GM19239 (cell line): Measurements from ENCODE around the gene PACRG.

Experiments
- DNase-seq: peaks from one replicate; pipeline ENCODE4 v3.0.0; 2011; ENCODE audit warnings: low spot score; ENCODE audit not compliant: insufficient read length
- FAIRE-seq: peaks from 2 replicates; lab custom pipeline; 2011; peaks lifted over from hg19 to GRCh38; lab: Jason Lieb, UNC

The PACRG gene

DNA sequence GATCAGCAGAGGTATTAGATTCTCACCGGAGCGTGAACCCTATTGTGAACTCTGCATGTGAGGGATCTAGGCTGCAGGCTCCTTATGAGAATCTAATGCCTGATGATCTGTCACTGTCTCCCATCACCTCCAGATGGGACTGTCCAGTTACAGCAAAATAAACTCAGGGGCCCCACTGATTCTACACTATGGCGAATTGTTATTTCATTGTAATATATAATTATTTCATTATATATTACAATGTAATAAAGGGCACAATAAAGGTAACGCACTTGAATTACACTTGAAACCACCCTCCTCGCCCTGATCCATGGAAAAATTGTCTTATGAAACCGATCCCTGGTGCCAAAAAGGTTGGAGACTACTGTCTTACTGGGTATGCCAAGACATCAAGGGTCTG is 18.8 kb upstream of the PACRG start:
- DNase-seq (no peak), FAIRE-seq (no peak)

DNA sequence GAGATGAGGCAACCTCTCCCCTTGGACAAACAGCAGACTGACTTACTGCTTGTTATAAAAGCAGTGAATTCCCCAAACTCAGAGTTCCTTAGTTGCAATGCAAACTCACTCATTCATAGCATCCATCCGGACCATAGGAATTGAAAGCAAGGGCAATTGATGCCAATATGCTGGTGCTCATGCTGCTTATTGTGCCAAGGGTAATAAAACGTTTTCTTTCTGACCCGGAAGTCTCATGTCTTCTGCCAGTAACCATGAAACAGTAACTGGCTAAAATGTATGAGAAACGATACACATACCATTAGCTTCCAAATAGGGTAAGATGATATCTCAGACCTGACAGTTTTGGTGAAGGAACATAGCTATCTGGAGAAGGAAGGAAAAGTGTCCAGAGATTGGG is 18.3 kb upstream of the PACRG start:
- no peak for DNase-seq

DNA sequence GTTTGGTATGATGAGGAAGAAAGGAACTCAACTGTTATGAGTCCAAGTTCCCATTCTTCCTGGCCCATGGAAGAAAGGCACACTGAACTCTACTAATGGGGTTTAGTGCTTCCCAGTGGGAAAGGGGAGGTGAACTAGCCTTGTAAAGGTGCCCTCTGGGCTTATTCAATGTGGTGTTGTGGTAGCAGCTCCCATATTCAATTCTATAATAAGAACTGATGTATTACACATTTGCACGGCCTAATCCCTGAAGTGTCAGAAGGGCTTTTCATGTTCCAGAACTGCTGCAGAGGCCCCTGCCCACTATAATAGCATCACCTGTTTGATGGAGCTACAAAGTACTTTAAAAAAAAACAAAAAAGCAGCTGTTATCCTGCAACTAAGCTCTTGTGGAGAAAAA is 17.4 kb upstream of the PACRG start:
- FAIRE-seq (no peak), DNase-seq (no peak)

More for the DNA sequence above, 18.3 kb upstream of the PACRG start:
- FAIRE-seq = no peak

DNA sequence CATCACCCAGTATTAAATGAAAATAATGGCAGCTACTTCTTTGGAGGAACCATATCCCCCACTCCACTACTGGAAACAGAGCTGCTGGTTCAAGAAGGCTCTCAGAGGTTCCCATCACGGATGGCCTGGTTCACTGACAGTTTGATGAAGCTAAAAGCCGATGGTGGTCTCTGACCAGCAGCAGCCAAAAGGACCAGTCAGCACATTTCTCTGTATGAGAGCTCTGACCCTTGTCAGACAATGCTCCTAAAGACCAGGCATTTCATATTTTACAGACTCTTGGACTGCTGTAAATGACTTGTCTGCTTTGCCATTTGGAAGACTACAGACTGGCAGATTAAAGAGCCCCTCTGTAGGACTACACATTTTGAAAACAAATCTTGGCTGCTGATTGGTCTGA is 16.8 kb upstream of the PACRG start:
- no peak for DNase-seq

DNA sequence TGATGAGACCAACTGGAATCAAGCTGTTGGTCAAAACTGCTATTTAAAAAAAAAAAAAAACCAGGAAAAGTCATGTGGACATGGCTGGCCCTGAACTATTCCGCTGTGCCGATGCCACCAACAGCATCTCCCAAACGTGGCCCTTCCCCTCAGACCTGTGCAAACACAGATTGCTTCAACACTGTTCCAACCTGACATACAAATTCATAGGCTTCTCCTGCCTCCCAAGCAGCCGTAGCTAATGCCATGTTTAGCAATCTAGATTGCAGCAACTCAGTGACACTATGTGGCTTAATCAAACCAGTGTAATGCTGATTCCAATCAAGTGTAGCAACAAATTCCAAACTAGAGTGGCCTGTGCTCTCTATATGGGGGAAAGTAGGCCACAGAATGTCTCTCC is 16.4 kb upstream of the PACRG start:
- DNase-seq (no peak), FAIRE-seq (no peak)

More for the DNA sequence above, 16.8 kb upstream of the PACRG start:
- FAIRE-seq = no peak

DNA sequence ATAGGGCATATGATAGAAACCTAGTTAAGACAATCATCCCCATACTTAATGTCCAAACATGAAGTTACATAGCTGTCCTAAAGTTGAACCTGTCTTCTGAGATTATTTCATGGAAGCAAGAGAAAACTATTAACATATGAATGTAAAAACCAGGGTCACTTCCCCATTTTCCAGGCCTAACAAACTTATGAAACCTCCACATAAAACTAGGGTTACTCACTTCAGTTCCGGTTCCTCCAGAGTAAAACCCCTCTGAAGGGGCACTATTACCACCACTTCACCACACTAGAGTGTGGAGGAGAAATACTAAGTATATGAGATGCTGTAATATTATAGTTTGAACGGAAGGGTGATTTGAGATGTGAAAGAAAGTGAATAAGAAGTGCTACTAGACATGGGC is 15.1 kb upstream of the PACRG start:
- no peak for FAIRE-seq

DNA sequence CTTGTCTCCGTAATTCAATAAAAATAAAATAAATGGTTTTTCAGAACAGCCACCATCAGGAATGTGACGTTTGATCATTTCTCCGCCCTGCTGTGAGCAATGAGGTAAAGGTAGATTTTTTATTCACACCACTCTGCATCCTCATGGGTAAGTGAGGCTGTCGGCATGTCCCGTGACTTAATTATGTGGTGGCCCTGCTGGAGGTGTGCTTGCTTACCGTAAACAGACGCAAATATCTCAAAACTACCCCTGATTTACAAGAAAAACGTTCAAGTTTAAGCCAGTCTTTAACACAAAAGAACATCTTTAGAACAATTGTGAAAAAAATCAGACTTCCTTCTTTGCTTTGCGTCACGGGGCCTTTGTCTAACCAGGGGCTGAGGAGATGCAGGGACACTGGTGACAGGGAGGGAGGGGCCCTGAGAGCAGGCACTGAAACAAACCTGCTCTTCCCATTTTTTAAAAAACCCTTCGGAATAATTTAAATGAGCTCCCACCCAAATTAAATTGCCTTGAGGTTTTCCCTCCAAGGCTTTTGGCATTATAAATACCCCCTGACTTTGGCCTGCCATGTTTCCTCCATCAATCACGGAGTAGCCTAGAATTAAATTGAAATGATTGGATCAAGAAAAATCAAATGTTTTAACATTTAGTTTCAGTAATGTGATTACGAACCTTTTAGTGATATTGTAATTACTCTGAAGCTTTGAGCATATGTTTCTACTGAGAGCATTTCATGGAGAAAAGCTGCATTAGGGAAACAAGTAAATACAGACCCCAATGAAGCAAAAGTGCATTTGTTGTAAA is 13.6 kb upstream of the PACRG start:
- FAIRE-seq = no peak
- DNase-seq = no peak

More for the DNA sequence above, 15.1 kb upstream of the PACRG start:
- no peak for DNase-seq

DNA sequence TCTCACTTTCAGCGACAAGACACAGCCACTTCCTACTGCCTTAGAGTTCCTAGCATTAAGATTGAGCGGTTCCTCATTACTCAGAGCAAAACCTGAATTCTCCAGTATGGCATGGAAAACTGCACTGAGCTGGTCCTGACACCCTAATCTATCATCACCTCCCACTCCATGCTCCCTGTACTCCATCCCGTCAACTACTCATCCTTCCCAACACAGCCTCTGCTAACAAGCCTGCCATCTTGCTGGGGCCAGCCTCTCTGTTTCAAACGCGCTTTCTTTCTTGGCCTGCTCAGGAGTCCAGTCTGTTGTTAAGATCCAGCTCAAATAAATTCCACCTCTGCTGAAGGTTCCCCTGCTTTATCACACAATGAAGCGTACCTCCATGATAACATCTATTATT is 12.2 kb upstream of the PACRG start:
- FAIRE-seq = no peak
- DNase-seq = no peak

DNA sequence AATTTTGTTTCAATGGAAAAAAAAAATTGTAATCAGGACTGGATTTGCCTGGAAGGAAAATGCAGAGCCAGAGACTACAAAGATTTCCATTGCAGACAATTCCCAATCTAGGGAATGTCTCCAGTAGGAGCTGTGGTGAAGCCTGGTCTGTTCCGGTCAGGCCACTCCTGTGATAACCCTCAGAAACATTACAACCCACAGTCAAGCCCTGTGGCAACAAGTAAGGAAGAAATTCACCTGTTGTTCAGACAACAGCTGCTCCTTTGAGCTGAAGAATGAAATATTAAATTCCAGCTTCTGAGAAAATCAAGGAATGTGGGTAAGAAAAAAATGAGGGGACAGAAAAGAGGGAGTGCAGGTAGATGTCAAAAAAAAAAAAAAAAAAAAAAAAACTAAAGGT is 8.2 kb upstream of the PACRG start:
- FAIRE-seq (no peak), DNase-seq (no peak)

DNA sequence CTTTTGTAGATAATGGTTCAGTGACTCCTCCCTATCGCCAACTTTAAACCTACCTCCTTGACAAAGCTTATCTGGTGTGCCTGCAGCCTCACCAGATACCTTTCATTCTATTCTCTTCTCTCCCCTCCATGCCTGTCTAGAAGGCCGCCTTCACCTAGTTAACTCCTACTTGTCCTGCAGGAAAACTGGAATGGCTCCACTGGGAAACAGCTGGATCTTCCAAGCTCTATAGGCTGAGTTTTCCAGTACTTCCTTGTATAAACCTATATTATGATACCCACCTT is 6.4 kb upstream of the PACRG start:
- FAIRE-seq (no peak), DNase-seq (no peak)

DNA sequence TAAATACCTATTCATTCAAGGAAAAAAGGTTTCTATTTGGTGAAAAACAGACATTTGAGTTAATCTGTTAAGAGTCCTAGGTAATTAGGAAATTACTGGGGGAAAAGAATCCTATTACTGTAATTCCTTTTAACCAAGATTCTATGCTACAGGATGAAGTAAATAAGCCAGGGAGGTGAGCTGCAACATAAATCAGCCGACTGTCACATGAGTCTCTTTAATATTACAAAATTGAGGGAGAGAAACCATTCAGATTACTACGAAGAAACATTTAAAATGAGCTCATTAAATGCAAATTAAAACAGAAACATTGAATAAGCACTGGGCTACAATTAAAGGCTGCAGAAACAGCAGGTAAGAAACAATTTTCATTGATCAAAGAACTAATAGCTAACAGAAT is 5.5 kb upstream of the PACRG start:
- FAIRE-seq (no peak), DNase-seq (no peak)

DNA sequence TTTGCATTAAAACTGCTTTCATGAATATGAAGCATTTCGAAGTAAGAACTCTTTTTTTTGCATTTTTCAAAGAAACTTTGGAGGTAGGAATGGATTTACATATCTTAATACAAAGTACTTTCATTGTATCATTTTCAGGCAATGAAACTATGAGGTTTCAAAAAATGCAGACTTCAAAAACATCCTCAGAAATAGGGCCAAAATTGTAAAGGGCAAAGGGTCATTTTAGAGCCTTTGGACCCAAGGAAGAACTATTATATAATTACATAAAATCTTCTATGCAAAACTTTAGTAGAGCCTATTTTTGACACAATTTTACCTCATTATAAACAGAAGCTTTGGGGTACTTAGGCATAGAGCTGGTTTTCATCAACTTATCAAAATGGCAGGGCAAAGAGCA is 5.1 kb upstream of the PACRG start:
- FAIRE-seq (no peak), DNase-seq (no peak)

DNA sequence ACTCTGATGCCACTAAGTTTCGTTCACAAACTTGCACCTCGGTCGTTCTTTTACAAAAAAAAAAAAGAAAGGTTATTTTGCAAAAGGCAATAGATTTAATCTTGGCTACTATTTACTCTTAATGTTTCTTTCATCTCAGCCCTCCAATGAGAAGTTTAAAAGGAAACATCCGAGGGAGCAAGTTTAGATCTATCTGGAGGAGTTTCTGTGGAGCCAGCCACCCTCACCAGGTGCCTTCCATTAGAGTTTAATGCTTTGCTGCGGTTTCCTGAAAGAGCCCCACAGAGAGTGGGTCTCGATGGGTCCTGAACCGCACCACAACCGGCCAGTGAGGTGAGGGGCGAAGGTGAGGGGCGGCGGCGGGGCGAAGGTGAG is 840 bp upstream of the PACRG start:
- no peak for DNase-seq
- FAIRE-seq = no peak

DNA sequence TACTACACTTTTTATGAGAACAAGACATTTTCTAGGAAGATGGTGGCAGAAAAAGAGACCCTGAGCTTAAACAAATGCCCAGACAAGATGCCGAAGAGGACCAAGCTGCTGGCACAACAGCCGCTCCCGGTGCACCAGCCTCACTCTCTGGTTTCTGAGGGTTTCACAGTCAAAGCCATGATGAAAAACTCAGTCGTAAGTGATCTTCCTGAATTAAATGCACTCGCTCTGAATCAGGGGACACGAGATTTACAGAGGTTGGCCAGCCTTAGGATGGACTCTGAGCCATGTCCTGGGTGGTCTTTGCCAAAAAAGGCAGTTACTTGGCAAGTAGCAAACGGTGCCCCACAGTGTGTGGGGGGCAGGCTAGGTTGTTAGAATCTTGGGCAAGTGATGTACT is 423 bp downstream of the PACRG start:
- DNase-seq (no peak), FAIRE-seq (no peak)

DNA sequence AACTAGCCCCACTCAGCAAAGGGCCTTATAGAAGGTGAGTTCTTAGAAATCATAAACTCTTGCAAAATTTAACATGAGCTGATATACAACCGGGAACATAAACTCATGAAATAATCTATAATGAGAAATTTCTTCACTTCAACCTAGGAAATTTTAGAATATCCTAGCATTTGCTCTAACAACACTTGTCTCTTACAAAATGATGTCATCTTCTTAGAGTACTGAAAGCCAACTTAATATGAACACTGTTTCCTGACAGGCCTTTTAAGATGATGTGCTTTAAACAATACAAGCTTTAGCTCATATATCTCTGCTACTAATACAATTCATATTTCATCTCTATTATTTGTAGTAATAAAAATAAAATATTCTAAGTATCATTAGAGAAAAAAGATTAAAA is 932 bp downstream of the PACRG start:
- no peak for FAIRE-seq
- no peak for DNase-seq

DNA sequence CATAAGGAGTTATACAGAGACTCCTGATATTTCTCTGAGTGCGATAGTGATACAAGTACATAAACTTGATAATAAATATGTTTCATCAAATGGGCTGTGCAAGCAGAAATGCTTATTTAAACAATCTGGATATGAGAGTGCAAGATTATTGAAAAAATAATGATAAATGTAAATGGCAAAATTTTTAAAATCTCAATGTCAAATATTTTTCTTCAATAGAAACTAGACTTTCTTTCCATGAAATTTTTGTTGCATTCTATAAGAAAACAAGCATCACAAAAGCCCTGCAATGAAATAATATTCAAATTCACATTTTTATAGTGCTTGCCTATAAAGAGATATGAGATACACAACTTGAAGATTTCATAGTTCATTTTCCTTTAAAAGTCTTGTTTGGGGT is 2.7 kb downstream of the PACRG start:
- no peak for FAIRE-seq

DNA sequence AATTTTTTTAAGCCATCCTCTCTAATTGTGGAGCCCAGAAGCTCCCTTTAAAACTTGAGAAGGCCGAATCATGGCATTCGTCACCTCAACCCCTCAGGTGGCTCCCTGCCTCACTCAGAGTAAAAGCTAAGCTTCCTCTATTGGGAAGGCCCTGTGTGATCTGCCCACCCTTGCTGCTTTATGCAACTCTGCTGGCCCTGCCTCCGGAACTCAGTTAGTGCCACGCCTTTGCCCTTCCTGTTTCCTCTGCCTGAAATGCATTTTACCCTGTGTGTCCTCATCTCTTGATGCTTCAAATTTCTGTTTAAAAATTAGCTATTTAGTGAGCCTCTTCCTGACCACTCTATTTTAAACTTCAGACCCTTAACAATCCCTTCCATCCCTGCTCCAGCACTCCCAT is 5.7 kb downstream of the PACRG start:
- DNase-seq (no peak), FAIRE-seq (no peak)

More for the DNA sequence above, 2.7 kb downstream of the PACRG start:
- DNase-seq = no peak

DNA sequence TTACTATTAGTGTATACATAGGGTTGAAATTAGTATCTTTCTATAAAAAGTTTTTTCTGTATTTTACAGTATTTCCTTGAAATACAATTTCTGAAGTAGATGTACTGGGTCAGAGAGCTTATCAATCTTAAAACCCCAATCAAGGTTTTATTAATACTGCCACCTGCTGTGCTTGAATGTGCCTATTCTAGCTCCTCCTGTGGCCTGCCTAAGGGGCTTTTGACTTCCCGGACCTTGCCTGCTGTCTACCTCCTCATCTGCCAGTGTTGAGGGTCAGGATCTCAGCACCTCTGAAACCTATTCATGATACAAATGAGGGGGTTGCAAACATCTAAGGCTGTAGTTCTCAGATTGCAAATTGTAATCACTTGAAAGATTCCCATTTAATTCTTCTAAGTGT is 9.2 kb downstream of the PACRG start:
- DNase-seq (no peak), FAIRE-seq (no peak)

DNA sequence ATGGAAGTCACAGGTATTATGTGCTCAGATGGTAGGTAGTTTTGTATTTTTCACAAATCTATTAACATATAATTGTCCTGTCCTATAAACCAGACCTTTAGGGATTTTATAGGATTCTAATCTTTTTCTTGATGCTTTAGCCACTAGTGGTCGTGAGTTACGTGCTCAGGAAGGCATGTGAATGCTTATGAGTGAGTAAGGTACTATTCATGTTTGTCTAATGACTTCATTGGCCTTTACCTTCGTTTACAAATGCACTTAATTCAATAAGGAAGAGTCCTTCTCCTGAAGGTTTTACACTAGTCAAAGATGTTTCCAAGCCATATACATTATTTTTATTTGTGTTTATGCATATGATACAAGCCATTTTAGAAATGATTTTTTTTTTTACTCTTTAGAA is 23.0 kb downstream of the PACRG start:
- no peak for FAIRE-seq
- no peak for DNase-seq

DNA sequence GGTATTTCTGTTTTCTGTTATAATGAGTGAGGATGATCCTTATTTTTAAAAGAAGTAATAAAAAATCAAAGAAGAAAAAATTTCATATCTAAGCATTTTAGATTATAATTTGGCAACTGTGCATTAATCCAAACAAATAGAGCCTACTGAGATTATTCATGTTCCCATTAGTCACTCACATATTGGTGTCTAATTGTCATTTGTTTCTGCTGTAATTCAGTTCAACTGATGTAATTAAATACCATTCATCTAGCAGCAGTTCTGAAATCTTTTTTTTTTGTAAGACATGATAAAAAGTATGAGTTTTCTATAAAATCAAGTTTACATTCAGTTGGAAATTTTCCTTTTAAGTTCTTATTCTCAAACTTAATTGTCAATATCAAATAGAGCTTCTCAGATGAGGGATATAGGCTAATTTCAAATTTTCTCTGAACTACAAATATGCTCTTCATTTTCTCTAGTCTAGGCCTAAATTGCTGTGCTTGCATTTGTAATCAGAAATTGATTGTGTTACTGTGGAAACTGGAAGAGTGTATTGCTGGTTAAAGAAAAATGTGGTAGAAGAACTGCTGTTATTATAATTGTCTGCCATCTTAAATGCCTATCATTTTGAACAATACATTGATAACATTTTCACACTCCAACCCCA is 23.6 kb downstream of the PACRG start:
- DNase-seq (no peak), FAIRE-seq (no peak)

DNA sequence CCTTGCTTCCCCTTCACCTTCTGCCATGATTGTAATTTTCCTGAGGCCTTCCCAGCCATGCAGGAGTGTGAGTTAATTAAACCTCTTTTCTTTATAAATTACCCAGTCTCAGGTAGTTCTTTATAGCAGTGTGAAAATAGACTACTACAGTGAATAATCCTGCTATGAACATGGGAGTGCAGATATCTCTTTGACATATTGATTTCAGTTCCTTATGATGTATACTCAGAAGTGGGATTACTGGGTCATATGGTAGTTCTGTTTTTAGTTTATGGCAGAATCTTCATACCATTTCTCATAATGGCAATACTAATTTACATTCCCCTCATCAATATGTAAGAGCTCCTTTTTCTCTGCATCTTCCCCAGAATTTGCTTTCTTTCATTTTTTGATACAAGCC is 26.0 kb downstream of the PACRG start:
- no peak for DNase-seq
- no peak for FAIRE-seq

DNA sequence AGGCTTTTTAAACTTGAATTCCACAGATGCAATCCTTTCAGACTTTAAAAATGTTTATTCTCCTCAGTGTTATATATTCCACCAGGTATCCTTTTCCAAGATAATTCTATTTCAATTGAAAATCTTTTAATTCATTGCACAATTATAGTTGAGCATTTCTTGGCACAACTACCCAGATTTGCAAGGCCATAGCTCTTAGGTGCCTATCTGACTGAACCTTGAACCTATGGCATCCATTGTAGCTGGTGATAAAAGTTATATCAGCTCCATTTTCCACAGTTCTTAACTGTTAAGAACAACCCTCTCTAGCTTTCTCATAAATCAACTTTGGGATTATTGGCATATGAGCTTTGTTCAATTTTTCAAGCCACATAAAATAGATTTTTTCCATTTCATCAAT is 42.4 kb downstream of the PACRG start:
- FAIRE-seq = no peak

More for the DNA sequence above, 42.4 kb downstream of the PACRG start:
- DNase-seq = no peak
